Epithelial cell of alveolus of lung (primary cell): ENCODE data around the gene ABI3BP. TPM values are rescaled to one million over a fixed set of nuclear protein-coding genes. Genes with fewer than 3 reads are reported as not detected.

Experiments used
- total RNA-seq: library from RNA; depleted of rRNA; stranded (reverse); fragments of >200 nt; gene quantifications from 2 replicates; pipeline ENCODE4 v1.2.1, GENCODE V29; 2015

Gene ABI3BP, protein sequence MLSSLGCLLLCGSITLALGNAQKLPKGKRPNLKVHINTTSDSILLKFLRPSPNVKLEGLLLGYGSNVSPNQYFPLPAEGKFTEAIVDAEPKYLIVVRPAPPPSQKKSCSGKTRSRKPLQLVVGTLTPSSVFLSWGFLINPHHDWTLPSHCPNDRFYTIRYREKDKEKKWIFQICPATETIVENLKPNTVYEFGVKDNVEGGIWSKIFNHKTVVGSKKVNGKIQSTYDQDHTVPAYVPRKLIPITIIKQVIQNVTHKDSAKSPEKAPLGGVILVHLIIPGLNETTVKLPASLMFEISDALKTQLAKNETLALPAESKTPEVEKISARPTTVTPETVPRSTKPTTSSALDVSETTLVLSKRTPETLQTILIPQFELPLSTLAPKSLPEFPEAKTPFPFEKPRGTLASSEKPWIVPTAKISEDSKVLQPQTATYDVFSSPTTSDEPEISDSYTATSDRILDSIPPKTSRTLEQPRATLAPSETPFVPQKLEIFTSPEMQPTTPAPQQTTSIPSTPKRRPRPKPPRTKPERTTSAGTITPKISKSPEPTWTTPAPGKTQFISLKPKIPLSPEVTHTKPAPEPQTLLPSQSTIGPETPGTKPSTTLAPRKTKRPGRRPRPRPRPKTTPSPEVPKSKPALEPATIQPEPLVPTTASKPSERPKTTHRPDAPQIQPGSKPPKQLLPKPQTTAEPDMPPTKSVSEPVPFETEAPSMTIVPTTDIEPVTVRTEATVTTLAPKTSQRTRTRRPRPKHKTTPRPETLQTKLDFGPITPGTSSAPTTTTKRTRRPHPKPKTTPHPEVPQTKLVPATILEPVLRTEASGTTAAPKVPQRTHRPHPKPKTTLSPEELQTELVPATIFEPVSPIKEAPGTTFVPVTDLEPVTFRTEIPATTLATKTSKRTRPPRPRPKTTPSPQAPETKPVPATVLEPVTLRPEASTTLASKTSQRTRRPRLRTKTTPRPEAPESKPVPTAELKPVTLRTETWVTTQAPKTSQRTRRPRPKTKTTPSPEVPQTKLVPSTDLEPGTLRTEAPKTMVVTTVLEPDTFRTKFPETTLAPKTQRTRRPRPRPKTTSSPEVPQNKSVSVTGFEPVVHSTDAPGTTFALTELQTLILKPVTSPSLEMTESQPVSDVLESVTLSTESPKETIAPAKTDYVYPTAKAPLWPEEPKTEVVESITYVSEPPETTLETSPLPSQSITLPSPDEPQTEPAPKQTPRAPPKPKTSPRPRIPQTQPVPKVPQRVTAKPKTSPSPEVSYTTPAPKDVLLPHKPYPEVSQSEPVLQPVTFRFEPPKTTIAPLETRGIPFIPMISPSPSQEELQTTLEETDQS (N-terminal part only)
- total RNA-seq, result 0.65 and 5.0 TPM in 2 replicates

DNA sequence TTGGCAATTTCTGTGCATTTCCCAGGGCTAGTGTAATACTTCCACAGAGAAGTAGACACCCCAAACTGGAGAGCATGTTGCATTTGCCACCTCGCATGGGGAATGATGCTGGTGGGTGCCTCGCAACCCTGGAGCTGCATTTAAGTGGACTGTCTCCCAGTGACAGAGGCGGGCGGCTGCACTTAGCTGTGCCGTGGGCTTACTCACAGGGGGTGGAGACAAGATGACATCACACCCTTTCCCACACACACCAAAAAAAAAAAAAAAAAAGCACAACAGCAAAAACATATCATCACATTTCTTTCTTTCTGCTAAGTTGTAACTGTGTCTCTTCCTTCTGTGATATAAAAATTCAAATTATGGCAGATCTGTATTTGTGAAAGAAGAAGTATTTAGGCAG is at the start of gene ABI3BP:
TSS of gene ABI3BP (minus strand) at position 113 of the 400 bp plus-strand sequence. CDS start at position 76, 37 bp downstream.

DNA sequence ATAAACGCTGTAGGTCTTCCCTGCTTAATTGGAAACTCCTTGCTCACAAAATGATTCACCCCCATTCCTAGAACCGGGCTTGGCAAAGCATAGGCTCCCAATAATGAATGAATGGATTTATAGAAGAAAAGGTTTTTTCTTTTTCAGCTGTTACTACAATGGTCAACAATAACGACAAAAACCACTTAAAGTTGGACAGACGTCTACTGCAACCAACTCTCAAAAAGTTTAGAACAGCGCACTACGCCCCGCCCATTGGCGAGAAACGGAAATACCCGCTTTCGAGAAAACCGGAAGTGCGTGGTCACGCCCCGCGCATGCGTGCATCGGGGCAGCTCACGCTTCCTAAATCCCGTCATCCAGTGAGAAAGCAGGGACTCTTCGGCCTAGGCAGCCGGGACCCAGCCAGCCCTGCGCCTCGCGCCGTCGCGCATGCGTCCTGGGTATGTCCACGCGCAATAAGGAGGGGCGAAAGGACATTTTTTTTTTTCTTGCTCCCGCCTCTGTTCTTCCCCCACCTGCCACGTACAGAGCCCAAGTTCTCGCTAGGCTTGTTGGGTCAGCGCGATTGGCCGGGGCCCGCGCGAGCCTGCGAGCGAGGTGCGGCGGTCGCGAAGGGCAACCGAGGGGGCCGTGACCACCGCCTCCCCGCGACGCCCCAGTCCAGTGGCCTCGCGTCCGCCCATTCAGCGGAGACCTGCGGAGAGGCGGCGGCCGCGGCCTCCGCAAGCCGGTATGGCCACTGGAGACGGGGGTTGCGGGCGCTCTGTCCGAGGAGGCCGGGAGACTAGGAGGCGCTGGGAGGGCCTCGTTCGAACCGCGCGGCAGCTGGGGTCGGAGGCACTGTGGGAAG is 284.0 kb downstream of the ABI3BP start, which contains the start of gene TFG:
TSS of gene TFG (plus strand) at position 506 of the 853 bp plus-strand sequence. CDS start 4,192 bp downstream, outside the sequence.

